Endothelial cell of umbilical vein (primary cell): ENCODE data around the gene PPP1R9B. TPM values are rescaled to one million over a fixed set of nuclear protein-coding genes. Genes with fewer than 3 reads are reported as not detected.

Experiments used
- BruUV-seq: library from RNA; stranded (reverse); fragments of 400-500 nt; replicated peaks from 2 replicates; lab custom pipeline; 2021; lab: Mats Ljungman, UMichigan
- CTCF ChIA-PET: fragments of 300-600, 350-600 bp; sonication (Branson Sonifier 250); formaldehyde crosslinking; loops from one replicate; lab custom pipeline; 2021; ENCODE audit warnings: antibody characterized with exemption, inconsistent platforms; lab: Charles Lee
- POLR2A ChIA-PET: fragments of 300-600, 350-600 bp; sonication (Branson Sonifier 250); formaldehyde crosslinking; loops from one replicate; lab custom pipeline; 2021; ENCODE audit warnings: antibody characterized with exemption, inconsistent platforms; lab: Charles Lee
- DNase-seq: peaks from one replicate; pipeline ENCODE4 v3.0.0-alpha.2; 2011; ENCODE audit warnings: low read depth, low spot score
- FAIRE-seq: peaks from 2 replicates; lab custom pipeline; 2011; peaks lifted over from hg19 to GRCh38; lab: Jason Lieb, UNC
- H2AFZ ChIP-seq: 2 replicates; pipeline ENCODE4 v1.6.0; 2012; ENCODE audit warnings: low read depth, low read length, control low read depth, inconsistent platforms
- H3K27ac ChIP-seq: 2 replicates; pipeline ENCODE4 v1.5.1; 2011; ENCODE audit warnings: low read depth, mild to moderate bottlenecking, control low read depth, low read length, moderate library complexity; ENCODE audit not compliant: insufficient read depth
- H3K27me3 ChIP-seq, 2 experiments: 2 replicates each; pipeline versions ENCODE4 v1.6.0 to v1.6.1; 2011; ENCODE audit warnings: low read length in 2 of 2, mixed read lengths in 1 of 2; ENCODE audit not compliant: control insufficient read depth in 2 of 2, insufficient read depth in 2 of 2
- H3K36me3 ChIP-seq, 2 experiments: 2 replicates in 1 of 2; 3 replicates in 1 of 2; pipeline ENCODE4 v1.5.1; 2011; ENCODE audit warnings: low read length in 2 of 2, mild to moderate bottlenecking in 1 of 2, moderate library complexity in 1 of 2; ENCODE audit not compliant: control insufficient read depth in 2 of 2, insufficient read depth in 2 of 2; ENCODE audit errors: extremely low read depth in 1 of 2
- H3K4me1 ChIP-seq: 3 replicates; pipeline ENCODE4 v1.5.1; 2011; ENCODE audit warnings: mild to moderate bottlenecking, low read length; ENCODE audit not compliant: control insufficient read depth, insufficient read depth; ENCODE audit errors: extremely low read depth
- H3K4me2 ChIP-seq: 2 replicates; pipeline ENCODE4 v1.6.1; 2011; ENCODE audit warnings: low read length, control low read depth, mixed read lengths; ENCODE audit not compliant: insufficient read depth
- H3K4me3 ChIP-seq, 3 experiments: fragments of 200-600 bp in 1 of 3; sonication (generic), shearing (Covaris generic) in 1 of 3; replicated peaks in 1 of 3; 2 replicates each; pipeline ENCODE4 v1.5.1; 2011 to 2016; ENCODE audit warnings: control low read depth in 3 of 3, low read length in 3 of 3, mild to moderate bottlenecking in 2 of 3, inconsistent platforms in 1 of 3, low read depth in 1 of 3, moderate library complexity in 1 of 3; ENCODE audit not compliant: insufficient read depth in 1 of 3
- H3K79me2 ChIP-seq: 2 replicates; pipeline ENCODE4 v1.6.0; 2012; ENCODE audit warnings: low read length, inconsistent platforms; ENCODE audit not compliant: control insufficient read depth, insufficient read depth
- H3K9ac ChIP-seq: replicated peaks from 2 replicates; pipeline ENCODE3; 2011; ENCODE audit warnings: low read length, control low read depth; ENCODE audit not compliant: insufficient read depth; ENCODE audit errors: extremely low read depth
- H3K9me1 ChIP-seq: replicated peaks from 3 replicates; pipeline ENCODE4 v1.6.0; 2011; ENCODE audit warnings: mild to moderate bottlenecking, low read length; ENCODE audit not compliant: control insufficient read depth, insufficient read depth; ENCODE audit errors: extremely low read depth
- H3K9me3 ChIP-seq: replicated peaks from 2 replicates; pipeline ENCODE4 v1.5.1; 2012; ENCODE audit warnings: low read length, inconsistent platforms; ENCODE audit not compliant: control insufficient read depth, insufficient read depth
- H4K20me1 ChIP-seq: replicated peaks from 2 replicates; pipeline ENCODE3; 2011; ENCODE audit warnings: mild to moderate bottlenecking, low read length; ENCODE audit not compliant: control insufficient read depth, insufficient read depth; ENCODE audit errors: extremely low read depth
- FOS ChIP-seq: IDR thresholded peaks from 2 replicates; pipeline ENCODE4 v1.6.1; 2011; ENCODE audit warnings: mild to moderate bottlenecking, low read length, moderate library complexity, borderline replicate concordance; ENCODE audit not compliant: insufficient read depth
- GATA2 ChIP-seq: IDR thresholded peaks from 2 replicates; pipeline ENCODE4 v1.7.0; 2011; ENCODE audit warnings: low read depth, mild to moderate bottlenecking, moderate library complexity, mixed read lengths, low read length; ENCODE audit not compliant: insufficient read length, insufficient read depth
- MYC ChIP-seq: IDR thresholded peaks from one replicate; pipeline ENCODE4 v1.6.1; 2011; ENCODE audit warnings: mild to moderate bottlenecking, low read depth, low read length
- POLR2A ChIP-seq: IDR thresholded peaks from 2 replicates; pipeline ENCODE4 v1.6.1; 2012; ENCODE audit warnings: low read depth, mild to moderate bottlenecking, control low read depth, low read length
- dilution Hi-C: fragments of 300-500 bp; cut with MboI; formaldehyde crosslinking; loops from one replicate; pipeline ENCODE4 v1.15.0; 2019; ENCODE audit warnings: low sequenced_read_pairs; ENCODE audit not compliant: extremely low pct_ligation_motif_present
- intact Hi-C: fragments of 100-400 bp; cut with micrococcal nuclease; formaldehyde crosslinking; loops from one replicate; pipeline ENCODE4 v1.10.0; 2022
- polyA plus RNA-seq, 4 experiments: library from polyadenylated mRNA; depleted of rRNA in 3 of 4; stranded (reverse) in 3 of 4; unstranded in 1 of 4; fragments of >200 nt; gene quantifications; 2 replicates each; pipeline versions ENCODE4 v1.2.1 to v1.2.3, GENCODE V29; 2011 to 2012; ENCODE audit warnings: missing spikeins in 1 of 4
- total RNA-seq: library from RNA; stranded (reverse); gene quantifications from 2 replicates; pipeline ENCODE4 v1.2.3, GENCODE V29; 2021
- TF ChIP-seq, protein P1 (sequence below): IDR thresholded peaks from 2 replicates; pipeline ENCODE4 v1.6.1; 2011; ENCODE audit not compliant: insufficient read depth, insufficient read length

PPP1R9B gene
- total and polyA plus RNA-seq, 2 donors (not counting 3 experiments of a cell fraction or from before 2014, with no cell fraction given), result 20.1 to 60.2 TPM

DNA sequence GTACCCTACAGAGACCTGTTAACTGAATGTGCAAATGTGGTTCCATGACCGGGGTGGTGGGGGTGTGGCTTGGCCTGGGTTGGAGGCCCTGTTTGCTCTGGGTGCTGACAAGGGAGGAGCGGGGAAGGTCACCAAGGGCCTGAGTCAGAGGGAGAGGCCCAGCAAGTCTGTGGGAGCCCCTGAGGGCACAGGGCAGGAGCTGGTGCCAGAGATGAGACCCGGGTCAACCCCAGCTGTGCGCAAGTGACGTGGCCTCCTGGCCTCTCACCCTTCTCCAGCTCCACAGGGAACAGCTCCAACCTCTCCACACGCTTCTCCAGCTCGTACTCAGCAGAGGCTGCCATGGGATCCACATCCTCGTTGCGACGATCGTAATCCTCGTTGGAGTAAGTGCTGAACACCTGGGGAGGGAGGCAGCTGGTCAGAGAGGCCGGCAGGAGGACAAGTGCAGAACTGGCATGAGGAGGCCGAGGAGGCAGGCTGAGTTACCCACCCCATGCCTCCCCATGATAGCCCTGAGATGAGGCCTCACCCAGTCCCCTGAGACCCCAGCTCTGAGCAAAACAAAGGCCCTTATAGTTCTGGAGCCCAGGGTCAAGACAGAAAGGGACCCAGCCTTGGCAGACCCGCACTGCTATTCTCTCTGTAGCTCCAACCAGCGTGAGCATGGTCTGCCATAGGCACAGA, 5.5 kb downstream of the PPP1R9B start:
- DNase-seq, result no peak
- Histone ChIP-seq H3K36me3 (peaks cover 0 to 32% of the 10 kb centered on the region in 2 experiments), H3K9me1 (no peaks in the 10 kb centered on the region), H3K4me2 (no peak overlapping the region), H4K20me1 (no peaks in the 10 kb centered on the region), H3K27me3 (no peaks in the 10 kb centered on the region), H3K4me1 (peaks cover 48% of the 10 kb centered on the region), H3K9me3 (no peaks in the 10 kb centered on the region), H3K27ac (no peak overlapping the region), H3K9ac (no peak overlapping the region), H3K4me3 (no peak overlapping the region), H2AFZ (no peak overlapping the region), H3K79me2 (peaks cover 76% of the 10 kb centered on the region)
- dilution Hi-C loops, result no loop called here
- BruUV-seq, result no TSS peak
- intact Hi-C loops, result no loop called here
- CTCF ChIA-PET, result interaction anchor here (1.5 kb wide), 1 partner anchor 13 kb away, joined by 5 read pairs; no protein-coding TSS in a partner anchor
- POLR2A ChIA-PET, result no interaction called here
- no peak for TF ChIP-seq POLR2A
- TF ChIP-seq GATA2, result no peak
- TF ChIP-seq MYC, result no peak
- no peak for FAIRE-seq

DNA sequence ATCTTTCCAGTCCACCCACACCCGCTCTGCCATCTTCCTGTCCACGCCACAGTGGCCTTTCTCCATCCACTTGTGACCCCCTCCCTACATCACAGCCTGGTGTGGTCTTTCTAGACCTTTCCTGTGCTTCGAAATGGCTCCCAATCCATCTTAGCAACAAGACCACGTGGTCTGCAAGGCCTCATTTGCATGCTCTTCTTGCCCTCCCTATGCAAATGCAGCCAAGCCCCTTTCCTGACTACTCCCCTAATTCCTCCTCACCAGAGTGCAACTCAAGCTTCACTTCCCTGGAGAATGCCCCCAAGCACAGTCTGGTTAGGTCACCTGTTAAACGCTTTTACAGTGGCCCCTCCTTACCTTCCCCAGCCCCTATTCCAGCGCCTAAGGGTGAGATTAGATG, 6.1 kb downstream of the PPP1R9B start:
- intact Hi-C loops (no loop called here), dilution Hi-C loops (no loop called here)
- ChIA-PET POLR2A (no interaction called here), CTCF (no interaction called here)
- no peaks in the 10 kb centered on the region for H4K20me1 ChIP-seq
- H3K27ac ChIP-seq, result no peak overlapping the region
- peaks cover 69% of the 10 kb centered on the region for H3K79me2 ChIP-seq
- DNase-seq, result no peak
- BruUV-seq, result no TSS peak
- no peak overlapping the region for H3K4me2 ChIP-seq
- H3K27me3 ChIP-seq, result no peaks in the 10 kb centered on the region
- no peak overlapping the region for H3K4me3 ChIP-seq
- no peak overlapping the region for H3K9ac ChIP-seq
- H3K9me1 ChIP-seq, result no peaks in the 10 kb centered on the region
- H3K4me1 ChIP-seq, result peaks cover 51% of the 10 kb centered on the region
- H3K36me3 ChIP-seq, result peaks cover 3 to 37% of the 10 kb centered on the region in 2 experiments
- FAIRE-seq, result no peak
- TF ChIP-seq FOS, result no peak
- TF ChIP-seq, protein P1, sequence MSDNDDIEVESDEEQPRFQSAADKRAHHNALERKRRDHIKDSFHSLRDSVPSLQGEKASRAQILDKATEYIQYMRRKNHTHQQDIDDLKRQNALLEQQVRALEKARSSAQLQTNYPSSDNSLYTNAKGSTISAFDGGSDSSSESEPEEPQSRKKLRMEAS, result peak; percentile 8
- H2AFZ ChIP-seq, result no peak overlapping the region
- H3K9me3 ChIP-seq, result no peaks in the 10 kb centered on the region
